Measurements from ENCODE around the gene PIK3R5. TPM values are rescaled to one million over a fixed set of nuclear protein-coding genes. Genes with fewer than 3 reads are reported as not detected.

The PIK3R5 gene
- total and polyA plus RNA-seq, 8 donors, result 0.90 to 29.8 (median 5.1) TPM; not detected in 1

- DNase-seq, result no peak
- H3K27me3 ChIP-seq, result peaks cover 0 to 12% (median 0%) of the 10 kb centered on the region in 3 donors
- TF ChIP-seq POLR2A (IDR thresholded peaks at IDR 0.05), result no peak
- no peak for TF ChIP-seq POLR2AphosphoS5 (IDR thresholded peaks at IDR 0.05)
- TF ChIP-seq EP300 (IDR thresholded peaks at IDR 0.05), result no peak
- TF ChIP-seq, protein P1, sequence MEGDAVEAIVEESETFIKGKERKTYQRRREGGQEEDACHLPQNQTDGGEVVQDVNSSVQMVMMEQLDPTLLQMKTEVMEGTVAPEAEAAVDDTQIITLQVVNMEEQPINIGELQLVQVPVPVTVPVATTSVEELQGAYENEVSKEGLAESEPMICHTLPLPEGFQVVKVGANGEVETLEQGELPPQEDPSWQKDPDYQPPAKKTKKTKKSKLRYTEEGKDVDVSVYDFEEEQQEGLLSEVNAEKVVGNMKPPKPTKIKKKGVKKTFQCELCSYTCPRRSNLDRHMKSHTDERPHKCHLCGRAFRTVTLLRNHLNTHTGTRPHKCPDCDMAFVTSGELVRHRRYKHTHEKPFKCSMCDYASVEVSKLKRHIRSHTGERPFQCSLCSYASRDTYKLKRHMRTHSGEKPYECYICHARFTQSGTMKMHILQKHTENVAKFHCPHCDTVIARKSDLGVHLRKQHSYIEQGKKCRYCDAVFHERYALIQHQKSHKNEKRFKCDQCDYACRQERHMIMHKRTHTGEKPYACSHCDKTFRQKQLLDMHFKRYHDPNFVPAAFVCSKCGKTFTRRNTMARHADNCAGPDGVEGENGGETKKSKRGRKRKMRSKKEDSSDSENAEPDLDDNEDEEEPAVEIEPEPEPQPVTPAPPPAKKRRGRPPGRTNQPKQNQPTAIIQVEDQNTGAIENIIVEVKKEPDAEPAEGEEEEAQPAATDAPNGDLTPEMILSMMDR (IDR thresholded peaks at IDR 0.05), result no peak
- H3K9me3 ChIP-seq, result no peaks in the 10 kb centered on the region
- WGBS, 5 donors, result 84 to 91% (median 88%) methylated on average over 5 of the region's 5 CpGs
- no peaks in the 10 kb centered on the region for H3K36me3 ChIP-seq
- intact Hi-C loops (cut with DNase I; ENCODE audit: low total_unique reads), result no loop called here
- H3K4me1 ChIP-seq, result no peaks in the 10 kb centered on the region
- H3K4me3 ChIP-seq, result no peak overlapping the region
- H3K27ac ChIP-seq, result no peak overlapping the region
Observed at GRCh38 chr17:8851600-8851999, 113.9 kb downstream of the PIK3R5 start.

- no peaks in the 10 kb centered on the region for H3K9me3 ChIP-seq
- H3K4me1 ChIP-seq, result no peaks in the 10 kb centered on the region
- intact Hi-C loops (cut with DNase I; ENCODE audit: low total_unique reads), result no loop called here
- no peak for DNase-seq
- WGBS, 5 donors, result 68 to 83% (median 78%) methylated on average over 4 of the region's 4 CpGs
- H3K36me3 ChIP-seq, result no peaks in the 10 kb centered on the region
- no peak overlapping the region for H3K4me3 ChIP-seq
- TF ChIP-seq POLR2A (IDR thresholded peaks at IDR 0.05) (no peak), POLR2AphosphoS5 (IDR thresholded peaks at IDR 0.05) (no peak), EP300 (IDR thresholded peaks at IDR 0.05) (no peak)
- TF ChIP-seq, protein P1 (IDR thresholded peaks at IDR 0.05), result no peak
- H3K27ac ChIP-seq, result no peak overlapping the region
- peaks cover 0 to 12% (median 0%) of the 10 kb centered on the region in 3 donors for H3K27me3 ChIP-seq
Observed at GRCh38 chr17:8849311-8850041, 116.0 kb downstream of the PIK3R5 start.

- DNase-seq, result no peak
Observed at GRCh38 chr17:8847891-8848290, 117.6 kb downstream of the PIK3R5 start.

GRCh38 chr17:8846768-8847211 lies 118.7 kb downstream of the PIK3R5 start:
- no peaks in the 10 kb centered on the region for H3K36me3 ChIP-seq
- peak in 1 of 2 donors; percentile 67 for DNase-seq
- TF ChIP-seq EP300 (IDR thresholded peaks at IDR 0.05), result no peak
- TF ChIP-seq POLR2AphosphoS5 (IDR thresholded peaks at IDR 0.05), result no peak
- TF ChIP-seq, protein P1 (IDR thresholded peaks at IDR 0.05), result no peak
- no peak for TF ChIP-seq POLR2A (IDR thresholded peaks at IDR 0.05)
- no peak overlapping the region for H3K4me3 ChIP-seq
- intact Hi-C loops (cut with DNase I; ENCODE audit: low total_unique reads), result no loop called here
- no peaks in the 10 kb centered on the region for H3K4me1 ChIP-seq
- no peaks in the 10 kb centered on the region for H3K27me3 ChIP-seq
- no peaks in the 10 kb centered on the region for H3K9me3 ChIP-seq
- H3K27ac ChIP-seq, result no peak overlapping the region

More at GRCh38 chr17:8847891-8848290, 117.6 kb downstream of the PIK3R5 start:
- Histone ChIP-seq H3K27me3 (peaks cover 0 to 4% (median 0%) of the 10 kb centered on the region in 3 donors), H3K36me3 (no peaks in the 10 kb centered on the region), H3K9me3 (no peaks in the 10 kb centered on the region), H3K4me1 (no peaks in the 10 kb centered on the region), H3K27ac (no peak overlapping the region), H3K4me3 (no peak overlapping the region)
- WGBS, 5 donors, result 80 to 96% (median 89%) methylated on average over 2 of the region's 2 CpGs
- TF ChIP-seq POLR2AphosphoS5 (IDR thresholded peaks at IDR 0.05) (no peak), EP300 (IDR thresholded peaks at IDR 0.05) (no peak), POLR2A (IDR thresholded peaks at IDR 0.05) (no peak)
- TF ChIP-seq, protein P1 (IDR thresholded peaks at IDR 0.05), result no peak
- intact Hi-C loops (cut with DNase I; ENCODE audit: low total_unique reads), result no loop called here

Data from stomach (tissue), 9 donors.